Gastrocnemius medialis (tissue), 4 donors: Measurements from ENCODE around the gene KCNK2. TPM values are rescaled to one million over a fixed set of nuclear protein-coding genes. Genes with fewer than 3 reads are reported as not detected.
"Not testable (repeated sequence)": the region's sequence is repeated elsewhere in the genome, so short reads cannot be mapped to it uniquely, and the experiment has no call there.

Experiments
- ATAC-seq, 2 donors: fragments of 150-250 bp; one replicate each; pipeline ENCODE4 v1.9.1; 2016
- DNase-seq, 2 donors: peaks; one replicate each; pipeline ENCODE4 v3.0.0-alpha.2; 2019
- H3K27ac ChIP-seq, 4 donors: fragments of 200-600 bp; sonication (generic); 1 replicate in 1 of 4; 2 replicates in 3 of 4; pipeline ENCODE4 v1.5.1; 2016 to 2018; ENCODE audit warnings: mild to moderate bottlenecking in 2 of 4, moderate library complexity in 1 of 4
- H3K27me3 ChIP-seq, 3 donors: fragments of 200-600 bp; sonication (generic) in 2 of 3; 1 replicate in 1 of 3; 2 replicates in 2 of 3; pipeline versions ENCODE4 v1.5.1 to v1.6.0; 2016 to 2019; ENCODE audit warnings: mild to moderate bottlenecking in 1 of 3, moderate library complexity in 1 of 3
- H3K36me3 ChIP-seq, 2 donors: fragments of 200-600 bp; sonication (generic) in 1 of 2; one replicate each; pipeline ENCODE4 v1.5.1; 2017 to 2018
- H3K4me1 ChIP-seq, 2 donors: fragments of 200-600 bp; sonication (generic) in 1 of 2; one replicate each; pipeline ENCODE4 v1.5.1; 2016 to 2017; ENCODE audit warnings: mild to moderate bottlenecking in 2 of 2
- H3K4me3 ChIP-seq, 4 donors: fragments of 200-600 bp; sonication (generic) in 3 of 4; 1 replicate in 1 of 4; 2 replicates in 3 of 4; pipeline ENCODE4 v1.5.1; 2016 to 2019; ENCODE audit warnings: mild to moderate bottlenecking in 2 of 4
- H3K9me3 ChIP-seq, 3 donors: fragments of 200-600 bp; sonication (generic) in 2 of 3; 1 replicate in 1 of 3; 2 replicates in 2 of 3; pipeline ENCODE4 v1.5.1; 2016 to 2019
- CTCF ChIP-seq, 5 experiments: fragments of 450-650 bp in 3 of 5; fragments of 200-600 bp in 2 of 5; sonication (generic) in 2 of 5; IDR thresholded peaks in 4 of 5; conservative IDR thresholded peaks in 1 of 5; 1 replicate in 4 of 5; 2 replicates in 1 of 5; pipeline ENCODE4 v1.5.1; 2016 to 2019; ENCODE audit warnings: antibody characterized with exemption in 5 of 5, mild to moderate bottlenecking in 3 of 5, moderate library complexity in 3 of 5
- POLR2A ChIP-seq, 2 donors: fragments of 450-650 bp; IDR thresholded peaks; one replicate each; pipeline ENCODE4 v1.6.1; 2017; ENCODE audit warnings: antibody characterized with exemption in 2 of 2, mild to moderate bottlenecking in 2 of 2, moderate library complexity in 2 of 2
- in situ Hi-C, 4 donors: fragments of 200-750 bp; cut with MboI; loops; one replicate each; pipeline versions ENCODE4 v1.15.0 to v1.8.0; 2017; ENCODE audit warnings: low sequenced_read_pairs in 4 of 4
- intact Hi-C: fragments of 100-400 bp; cut with DNase I; formaldehyde crosslinking; loops from one replicate; pipeline ENCODE4 v1.15.1; 2023; ENCODE audit warnings: low total_unique reads
- total RNA-seq, 4 donors: library from RNA; depleted of rRNA; stranded (reverse); fragments of >200 nt; gene quantifications; one replicate each; pipeline versions ENCODE4 v1.1.0 to v1.2.3, GENCODE V29; 2016

Gene KCNK2
- total RNA-seq, 4 donors from 2014 or later = 0.56 to 2.4 (median 0.97) TPM

GRCh38 chr1:215147024-215147423 lies 64.5 kb downstream of the KCNK2 start:
- TF ChIP-seq POLR2A (IDR thresholded peaks at IDR 0.05) = no peak
- TF ChIP-seq CTCF (IDR thresholded peaks at IDR 0.05 in 4 of 5, conservative IDR thresholded peaks at IDR 0.05 in 1 of 5) = no peak
- no peak for DNase-seq
- H3K27me3 ChIP-seq = no peaks in the 10 kb centered on the region
- in situ Hi-C loops = no loop called here
- no peaks in the 10 kb centered on the region for H3K9me3 ChIP-seq
- no peak for ATAC-seq
- no peak overlapping the region for H3K27ac ChIP-seq
- intact Hi-C loops = no loop called here
- H3K36me3 ChIP-seq = no peaks in the 10 kb centered on the region
- no peak overlapping the region for H3K4me3 ChIP-seq
- no peaks in the 10 kb centered on the region for H3K4me1 ChIP-seq

- in situ Hi-C loops (no loop called here), intact Hi-C loops (no loop called here)
- no peak overlapping the region for H3K4me3 ChIP-seq
- H3K27ac ChIP-seq = no peak overlapping the region
- no peaks in the 10 kb centered on the region for H3K4me1 ChIP-seq
- no peaks in the 10 kb centered on the region for H3K9me3 ChIP-seq
- no peak for TF ChIP-seq CTCF (IDR thresholded peaks at IDR 0.05 in 4 of 5, conservative IDR thresholded peaks at IDR 0.05 in 1 of 5)
- TF ChIP-seq POLR2A (IDR thresholded peaks at IDR 0.05) = no peak
- ATAC-seq = no peak
- H3K27me3 ChIP-seq = no peaks in the 10 kb centered on the region
- DNase-seq = no peak
- H3K36me3 ChIP-seq = no peaks in the 10 kb centered on the region
Observed at GRCh38 chr1:215151841-215152549, 69.5 kb downstream of the KCNK2 start.

DNA sequence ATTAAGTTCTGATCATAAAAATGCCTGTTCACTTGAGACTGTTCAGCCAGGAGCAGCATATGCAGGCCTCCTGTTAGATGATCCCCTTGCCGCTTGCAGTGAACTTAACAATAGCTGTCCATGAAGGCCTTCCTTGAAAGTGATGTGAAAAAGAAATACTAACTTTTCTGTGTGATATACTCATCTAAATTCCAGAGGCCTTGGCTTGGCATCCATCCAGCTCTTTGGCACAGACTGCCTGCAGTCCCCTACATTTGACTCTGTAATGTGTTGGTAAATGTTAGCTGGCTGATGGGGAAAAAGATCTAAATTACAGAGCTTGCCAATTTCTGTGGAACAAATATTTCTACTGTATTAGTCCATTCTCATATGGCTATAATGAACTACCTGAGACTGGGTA lies 73.7 kb downstream of the KCNK2 start:
- DNase-seq (no peak), ATAC-seq (no peak)
- Histone ChIP-seq H3K27me3 (no peaks in the 10 kb centered on the region), H3K36me3 (no peaks in the 10 kb centered on the region), H3K9me3 (no peaks in the 10 kb centered on the region), H3K4me3 (no peak overlapping the region), H3K27ac (no peak overlapping the region), H3K4me1 (no peaks in the 10 kb centered on the region)
- in situ Hi-C loops = no loop called here
- intact Hi-C loops = no loop called here
- TF ChIP-seq CTCF (IDR thresholded peaks at IDR 0.05 in 4 of 5, conservative IDR thresholded peaks at IDR 0.05 in 1 of 5) = no peak
- no peak for TF ChIP-seq POLR2A (IDR thresholded peaks at IDR 0.05)

DNA sequence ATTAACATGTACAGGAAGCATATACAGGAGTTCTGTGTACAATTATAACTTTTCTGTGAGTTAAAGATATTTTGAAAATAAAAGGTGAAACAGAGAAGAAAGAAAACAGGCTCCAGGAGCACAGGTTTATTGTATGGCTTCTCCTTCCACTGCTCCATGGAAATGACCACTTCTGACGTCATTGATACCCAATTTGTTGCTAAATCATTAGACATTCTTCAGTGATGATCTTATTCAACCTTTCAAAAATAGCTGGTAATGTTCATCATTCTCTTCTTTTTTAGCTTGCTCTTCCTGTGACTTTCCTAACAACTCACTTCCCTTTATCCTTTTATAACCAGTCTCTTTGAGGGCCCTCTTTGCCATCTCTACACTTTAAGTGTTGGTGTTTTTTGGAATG lies 77.8 kb downstream of the KCNK2 start:
- Histone ChIP-seq H3K4me1 (no peaks in the 10 kb centered on the region), H3K27ac (no peak overlapping the region), H3K9me3 (no peaks in the 10 kb centered on the region), H3K36me3 (no peaks in the 10 kb centered on the region), H3K4me3 (no peak overlapping the region), H3K27me3 (no peaks in the 10 kb centered on the region)
- in situ Hi-C loops = no loop called here
- ATAC-seq (no peak), DNase-seq (no peak)
- no peak for TF ChIP-seq CTCF (IDR thresholded peaks at IDR 0.05 in 4 of 5, conservative IDR thresholded peaks at IDR 0.05 in 1 of 5)
- TF ChIP-seq POLR2A (IDR thresholded peaks at IDR 0.05) = no peak
- intact Hi-C loops = no loop called here

GRCh38 chr1:215163144-215163543 lies 80.6 kb downstream of the KCNK2 start:
- DNase-seq, H3K4me1 ChIP-seq, H3K9me3 ChIP-seq, H3K4me3 ChIP-seq, intact Hi-C loops, ATAC-seq, in situ Hi-C loops, H3K27ac ChIP-seq, H3K36me3 ChIP-seq, H3K27me3 ChIP-seq: not testable (repeated sequence)
